Measurements from ENCODE around the gene HSH2D.
A peak's percentile ranks its signal among the peaks of the same experiment; 100 is the strongest.
"Not testable (repeated sequence)": the region's sequence is repeated elsewhere in the genome, so short reads cannot be mapped to it uniquely, and the experiment has no call there.

Gene HSH2D

DNA sequence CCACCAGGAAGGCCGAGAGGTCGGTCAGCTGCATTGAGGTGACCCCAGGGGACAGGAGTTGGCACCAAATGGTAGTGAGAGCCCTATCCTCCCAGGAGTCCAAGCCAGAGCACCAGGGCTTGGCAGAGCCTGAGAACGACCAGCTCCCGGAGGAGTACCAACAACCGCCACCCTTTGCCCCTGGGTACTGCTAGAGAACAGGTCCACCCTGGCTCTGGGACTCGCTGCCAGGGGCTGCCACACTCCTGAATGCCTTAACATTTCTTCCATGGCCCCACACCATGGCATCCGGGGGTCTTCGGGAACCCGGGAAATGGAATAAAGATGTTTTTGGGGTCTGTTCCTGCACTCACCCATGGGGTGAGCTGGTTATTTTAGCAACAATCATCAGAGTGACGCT lies 14.1 kb downstream of the HSH2D start:
- no peak for DNase-seq

DNA sequence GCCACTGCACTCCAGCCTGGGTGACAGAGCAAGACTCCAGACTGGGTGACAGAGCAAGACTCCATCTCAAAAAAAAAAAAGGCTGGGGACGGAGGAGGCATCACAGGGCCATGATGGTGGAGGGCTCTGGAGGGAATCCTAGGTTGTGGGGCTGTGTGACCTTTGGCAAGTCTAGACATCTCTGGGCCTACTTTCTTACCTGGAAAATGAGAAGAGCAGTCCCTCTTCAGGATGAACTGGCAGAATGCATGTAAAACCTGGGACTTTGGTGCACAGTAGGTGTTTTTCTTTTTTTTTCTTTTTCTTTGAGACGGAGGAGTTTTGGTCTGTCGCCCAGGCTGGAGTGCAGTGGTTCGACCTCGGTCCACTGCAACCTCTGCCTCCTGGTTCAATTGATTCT lies 16.2 kb downstream of the HSH2D start:
- no peak for DNase-seq

- no peak for DNase-seq
These were observed 17.0 kb downstream of the HSH2D start for GRCh38 chr19:16160445-16160942.

GRCh38 chr19:16160943-16161560 lies 17.6 kb downstream of the HSH2D start:
- peak; percentile 84 for DNase-seq

GRCh38 chr19:16161840-16162239 lies 18.4 kb downstream of the HSH2D start:
- DNase-seq: peak; percentile 77

- no peak for DNase-seq
These were observed 20.9 kb downstream of the HSH2D start for GRCh38 chr19:16164222-16164890.

DNA sequence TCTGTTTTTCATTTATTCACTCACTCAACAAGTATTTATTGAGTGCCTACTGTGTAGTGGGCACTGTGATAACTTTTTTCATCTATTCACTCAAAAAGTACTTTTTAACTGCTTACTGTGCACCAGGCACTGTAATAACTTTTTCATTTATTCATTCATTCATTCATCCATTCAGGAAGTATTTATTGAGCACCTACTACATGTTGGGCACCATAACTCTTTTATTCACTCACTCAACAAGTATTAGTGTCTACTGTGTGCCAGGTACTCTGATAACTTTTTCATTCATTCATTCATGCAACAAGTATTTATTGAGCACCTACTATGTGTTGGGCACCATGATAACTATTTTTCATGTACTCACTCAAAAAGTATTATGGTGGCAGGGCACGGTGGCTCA lies 22.9 kb downstream of the HSH2D start:
- DNase-seq: no peak

DNA sequence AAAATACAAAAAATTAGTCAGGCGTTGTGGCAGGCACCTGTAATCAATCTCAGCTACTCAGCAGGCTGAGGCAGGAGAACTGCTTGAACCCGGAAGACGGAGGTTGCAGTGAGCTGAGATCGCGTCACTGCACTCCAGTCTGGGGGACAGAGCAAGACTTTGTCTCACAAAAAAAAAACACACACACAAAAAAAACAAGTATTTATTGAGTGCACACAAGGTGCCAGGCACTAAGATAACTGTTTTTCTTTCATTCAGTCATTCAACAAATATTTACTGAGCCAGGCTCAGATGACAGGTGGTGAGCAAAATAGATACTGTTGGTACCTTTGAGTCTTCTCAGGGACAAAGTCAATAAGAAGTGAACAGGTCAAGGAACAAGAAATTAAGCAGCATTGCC lies 23.6 kb downstream of the HSH2D start:
- no peak for DNase-seq

DNA sequence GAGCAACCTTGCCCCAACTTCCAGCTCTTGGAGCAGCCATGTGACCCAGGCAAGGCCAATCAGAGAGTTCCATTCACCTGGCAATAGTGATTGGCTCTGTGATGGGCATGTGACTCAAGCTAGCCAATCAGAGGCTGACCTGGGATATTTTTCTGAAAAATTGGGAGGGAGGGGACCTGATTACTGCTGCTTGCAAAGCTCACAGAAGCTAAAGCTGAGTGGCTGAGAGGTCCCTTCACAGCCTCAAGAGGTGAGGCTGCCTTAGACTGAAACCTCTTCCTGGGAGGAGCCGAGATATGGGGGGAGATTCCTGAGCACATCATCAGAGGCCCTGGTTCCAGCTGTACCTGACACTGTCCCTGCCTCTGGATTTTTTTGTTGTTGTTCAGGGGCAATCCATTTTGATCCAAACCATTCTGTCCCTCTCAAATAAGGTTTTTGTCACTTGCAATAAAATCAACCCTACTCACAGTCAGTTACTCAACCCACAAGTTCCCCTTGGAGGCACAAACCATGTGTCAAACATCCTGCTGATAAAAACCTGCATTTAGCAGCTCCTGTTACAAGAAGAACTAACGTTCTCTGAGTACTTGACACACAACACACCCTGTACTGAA lies 25.1 kb downstream of the HSH2D start:
- DNase-seq: no peak

DNA sequence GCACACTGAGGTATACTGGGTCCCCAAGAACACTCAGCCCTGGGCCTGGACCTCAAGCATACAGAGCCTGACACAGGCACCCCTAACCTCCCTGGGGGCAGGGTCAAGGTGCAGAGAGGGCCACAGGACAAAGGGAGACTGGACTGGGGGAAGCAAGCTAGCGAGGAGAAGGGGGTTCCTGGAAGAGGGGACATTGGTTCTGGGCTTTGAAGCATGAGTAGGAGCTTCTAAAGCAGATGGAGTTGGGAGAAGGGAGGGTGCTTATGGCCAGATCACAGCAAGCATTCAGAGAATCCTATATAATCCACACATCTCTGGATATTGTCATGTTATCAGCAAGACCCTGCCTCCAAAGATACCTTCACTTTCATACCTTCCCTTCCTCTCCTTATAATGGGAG lies 26.6 kb downstream of the HSH2D start:
- no peak for DNase-seq

DNA sequence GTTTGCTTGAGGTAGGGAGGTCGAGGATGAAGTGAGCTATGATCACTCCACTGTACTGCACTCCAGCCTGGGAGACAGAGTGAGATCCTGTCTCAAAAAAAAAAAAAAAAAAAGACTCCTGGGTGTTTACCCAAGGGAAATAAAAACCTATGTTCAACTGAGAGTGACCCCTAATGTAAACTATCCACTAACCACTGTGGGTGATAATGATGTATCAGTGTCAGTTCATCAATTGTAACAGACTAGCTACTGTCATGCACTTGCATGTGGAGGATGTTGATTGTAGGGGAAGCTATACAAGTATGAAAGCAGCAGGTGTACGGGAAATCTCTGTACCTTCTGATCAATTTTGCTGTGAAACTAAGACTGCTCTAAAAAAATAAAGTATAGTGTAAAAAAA lies 32.5 kb downstream of the HSH2D start:
- no peak for DNase-seq

- not testable (repeated sequence) for DNase-seq
These were observed 35.4 kb downstream of the HSH2D start for GRCh38 chr19:16178866-16179265.

GRCh38 chr19:16180611-16181010 lies 37.1 kb downstream of the HSH2D start:
- DNase-seq: peak; percentile 92

GRCh38 chr19:16184665-16185122 lies 41.2 kb downstream of the HSH2D start:
- no peak for DNase-seq

DNA sequence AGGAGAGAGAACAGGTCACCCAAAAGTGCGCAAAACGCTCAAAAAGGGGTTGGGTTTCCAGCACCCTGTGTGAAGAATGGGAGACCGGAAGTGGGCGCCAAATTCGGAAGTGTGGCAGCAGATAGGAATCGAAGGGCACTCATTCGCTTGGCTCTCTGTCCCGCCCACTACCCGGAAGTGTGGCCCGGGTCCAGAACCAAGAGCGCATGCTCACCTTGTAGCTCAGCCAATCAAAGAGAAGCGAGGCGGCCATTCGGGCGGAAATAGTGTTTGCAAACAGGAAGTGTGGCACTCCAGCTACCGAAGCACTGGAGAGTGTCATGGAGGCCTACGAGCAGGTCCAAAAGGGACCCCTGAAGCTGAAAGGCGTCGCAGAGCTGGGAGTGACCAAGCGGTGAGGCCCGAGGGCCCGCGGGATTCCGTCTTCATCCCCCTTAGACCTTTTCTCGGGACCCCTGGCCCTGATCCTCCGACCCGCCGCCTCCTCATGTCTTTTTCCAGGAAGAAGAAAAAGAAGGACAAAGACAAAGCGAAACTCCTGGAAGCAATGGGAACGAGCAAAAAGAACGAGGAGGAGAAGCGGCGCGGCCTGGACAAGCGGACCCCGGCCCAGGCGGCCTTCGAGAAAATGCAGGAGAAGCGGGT lies 41.8 kb downstream of the HSH2D start, which contains the start of gene FAM32A:
Gene FAM32A, plus strand, starts transcription at position 288 of the 645 bp plus-strand sequence. Its CDS starts 33 bp downstream, at position 321.
- DNase-seq: peak; percentile 99

- DNase-seq: peak; percentile 46
These were observed 42.3 kb downstream of the HSH2D start for GRCh38 chr19:16185768-16186123.

DNA sequence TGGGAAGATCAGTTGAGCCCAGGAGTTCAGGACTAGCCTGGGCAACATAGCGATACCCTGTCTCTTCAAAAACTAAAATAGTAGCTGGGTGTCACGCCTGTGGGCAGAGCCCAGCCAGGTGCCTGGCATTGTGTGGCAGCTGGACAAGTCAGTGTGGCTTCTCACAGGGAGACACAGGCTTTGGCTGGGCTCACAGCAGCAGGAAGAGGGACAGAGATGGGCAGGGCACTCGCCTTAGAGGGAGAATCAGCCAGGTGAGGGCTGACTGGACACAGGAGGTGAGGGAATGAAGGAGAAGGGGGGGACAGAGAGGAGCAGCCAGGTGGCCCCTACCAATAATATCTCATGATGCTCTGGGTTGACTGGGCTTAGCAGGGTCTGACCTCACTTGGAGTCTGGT lies 45.0 kb downstream of the HSH2D start:
- DNase-seq: no peak

DNA sequence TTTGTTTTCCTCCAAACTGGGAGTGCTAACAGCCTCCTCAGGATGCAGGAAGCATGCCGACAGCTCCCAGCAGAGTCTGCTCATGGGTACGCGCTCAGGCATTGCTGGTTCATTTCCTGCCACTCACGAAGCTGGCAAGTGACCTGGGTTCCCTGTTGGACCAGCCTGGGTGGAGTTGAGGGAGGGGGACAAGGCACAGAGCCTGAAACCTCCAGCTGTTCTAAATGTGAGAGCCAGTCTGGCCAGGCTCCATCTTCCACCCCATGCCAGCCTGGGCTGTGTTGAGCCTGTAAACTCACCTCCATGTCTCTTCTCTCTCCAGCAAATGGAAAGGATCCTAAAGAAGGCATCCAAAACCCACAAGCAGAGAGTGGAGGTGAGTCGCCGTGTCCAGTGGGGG lies 46.7 kb downstream of the HSH2D start:
- no peak for DNase-seq

DNA sequence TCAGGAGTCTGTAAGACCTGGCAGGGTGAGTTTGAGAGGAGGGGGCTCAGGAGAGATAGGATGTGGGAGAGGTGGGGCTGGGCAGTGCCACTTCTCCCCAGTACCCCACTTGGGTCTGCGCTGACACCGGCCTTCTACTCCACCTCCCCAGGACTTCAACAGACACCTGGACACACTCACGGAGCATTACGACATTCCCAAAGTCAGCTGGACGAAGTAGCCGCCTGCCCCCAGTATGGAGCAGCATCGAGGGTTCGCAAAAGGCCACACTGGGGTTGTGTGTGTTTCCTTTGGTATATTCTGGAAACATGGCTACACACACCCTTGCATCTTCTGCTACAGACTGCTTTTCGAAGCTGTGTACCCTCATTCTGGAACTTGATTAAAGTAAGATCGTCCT lies 47.3 kb downstream of the HSH2D start:
- no peak for DNase-seq

- no peak for DNase-seq
These were observed 47.9 kb downstream of the HSH2D start for GRCh38 chr19:16191216-16191908.

GRCh38 chr19:16193466-16193865 lies 50.0 kb downstream of the HSH2D start:
- no peak for DNase-seq

DNA sequence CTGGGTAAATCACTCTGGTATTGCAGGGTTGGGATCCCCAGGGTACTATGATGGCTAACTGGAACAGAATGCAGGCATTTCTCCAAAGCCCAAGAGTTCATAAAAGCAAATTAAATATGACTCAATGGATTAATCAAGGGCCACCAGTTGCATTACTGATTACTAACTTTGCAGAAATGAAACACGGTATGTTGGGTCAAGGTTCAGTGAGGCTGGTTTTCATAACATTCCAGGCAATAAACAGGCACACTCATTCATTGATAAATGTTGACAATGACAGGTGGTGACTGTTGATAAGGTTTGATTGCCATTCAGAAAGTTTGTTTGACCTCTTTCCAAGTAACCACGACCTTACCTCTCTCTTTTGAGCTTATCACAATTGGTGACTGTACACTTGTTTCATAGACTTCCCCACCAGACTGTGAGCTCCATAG lies 53.7 kb downstream of the HSH2D start:
- peak; percentile 93 for DNase-seq
